Measurements from ENCODE around the gene SERPINB2. TPM values are rescaled to one million over a fixed set of nuclear protein-coding genes. Genes with fewer than 3 reads are reported as not detected.
"Not testable (repeated sequence)": the region's sequence is repeated elsewhere in the genome, so short reads cannot be mapped to it uniquely, and the experiment has no call there.

SERPINB2 gene
- total RNA-seq, 1 donor: 0.72 TPM

DNA sequence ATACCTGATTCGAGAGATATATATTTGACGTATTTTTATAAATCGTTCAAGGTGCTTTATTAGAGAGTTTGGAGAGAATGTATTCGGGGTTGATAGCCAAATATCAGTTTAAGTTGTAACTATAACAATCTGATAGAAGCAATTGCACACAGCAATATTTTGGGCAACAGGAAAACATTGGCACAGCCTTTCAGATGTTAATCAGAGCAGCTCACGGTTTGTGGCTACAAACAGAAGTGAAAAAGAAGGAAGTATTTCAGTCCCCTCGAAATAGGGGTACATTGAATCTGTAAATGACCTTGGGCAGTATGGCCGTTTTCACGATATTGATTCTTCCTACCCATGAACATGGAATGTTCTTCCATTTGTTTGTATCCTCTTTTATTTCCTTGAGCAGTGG, 40.8 kb downstream of the SERPINB2 start:
- no peaks in the 10 kb centered on the region for H3K36me3 ChIP-seq (ENCODE audit: insufficient read depth, low read length)
- H3K27me3 ChIP-seq (ENCODE audit: insufficient read depth, low read length): peaks cover 15% of the 10 kb centered on the region
- H3K79me2 ChIP-seq (ENCODE audit: insufficient read depth, low read length): no peaks in the 10 kb centered on the region
- H3K27ac ChIP-seq (ENCODE audit: low read depth, low read length): no peak overlapping the region
- TF ChIP-seq, protein P1, sequence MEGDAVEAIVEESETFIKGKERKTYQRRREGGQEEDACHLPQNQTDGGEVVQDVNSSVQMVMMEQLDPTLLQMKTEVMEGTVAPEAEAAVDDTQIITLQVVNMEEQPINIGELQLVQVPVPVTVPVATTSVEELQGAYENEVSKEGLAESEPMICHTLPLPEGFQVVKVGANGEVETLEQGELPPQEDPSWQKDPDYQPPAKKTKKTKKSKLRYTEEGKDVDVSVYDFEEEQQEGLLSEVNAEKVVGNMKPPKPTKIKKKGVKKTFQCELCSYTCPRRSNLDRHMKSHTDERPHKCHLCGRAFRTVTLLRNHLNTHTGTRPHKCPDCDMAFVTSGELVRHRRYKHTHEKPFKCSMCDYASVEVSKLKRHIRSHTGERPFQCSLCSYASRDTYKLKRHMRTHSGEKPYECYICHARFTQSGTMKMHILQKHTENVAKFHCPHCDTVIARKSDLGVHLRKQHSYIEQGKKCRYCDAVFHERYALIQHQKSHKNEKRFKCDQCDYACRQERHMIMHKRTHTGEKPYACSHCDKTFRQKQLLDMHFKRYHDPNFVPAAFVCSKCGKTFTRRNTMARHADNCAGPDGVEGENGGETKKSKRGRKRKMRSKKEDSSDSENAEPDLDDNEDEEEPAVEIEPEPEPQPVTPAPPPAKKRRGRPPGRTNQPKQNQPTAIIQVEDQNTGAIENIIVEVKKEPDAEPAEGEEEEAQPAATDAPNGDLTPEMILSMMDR (IDR thresholded peaks at IDR 0.05; ENCODE audit: extremely low read depth, low read depth, low read length): no peak
- H2AFZ ChIP-seq (ENCODE audit: low read length): no peak overlapping the region
- no peak for DNase-seq (ENCODE audit: insufficient read length, low spot score, missing footprints)
- no peak overlapping the region for H3K4me2 ChIP-seq (ENCODE audit: insufficient read depth, low read length)
- no peaks in the 10 kb centered on the region for H3K9me3 ChIP-seq (ENCODE audit: low read depth, low read length)
- no peaks in the 10 kb centered on the region for H4K20me1 ChIP-seq (ENCODE audit: insufficient read depth, low read length)
- H3K4me1 ChIP-seq (ENCODE audit: insufficient read depth, low read length): no peaks in the 10 kb centered on the region
- H3K4me3 ChIP-seq (ENCODE audit: insufficient read depth, low read length): no peak overlapping the region

DNA sequence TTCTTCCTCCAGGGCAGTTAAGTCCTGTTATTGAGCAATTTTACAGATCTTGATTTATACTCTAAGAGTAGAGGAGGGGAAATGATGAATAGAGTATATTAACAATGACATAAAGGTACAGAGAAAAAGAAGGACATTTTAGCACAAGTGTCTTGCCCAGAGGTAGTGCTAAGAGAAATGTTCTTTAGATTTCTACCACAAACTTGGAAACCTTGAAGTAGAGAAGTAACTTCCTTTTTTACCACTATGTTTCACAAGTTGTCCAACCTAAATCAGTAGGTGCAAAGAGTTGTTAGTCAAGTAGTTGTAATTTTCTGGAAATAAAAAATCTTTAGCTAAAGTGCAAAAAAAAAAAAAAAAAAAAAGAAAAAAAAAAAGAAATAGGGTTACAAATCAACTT, 41.9 kb downstream of the SERPINB2 start:
- H4K20me1 ChIP-seq (ENCODE audit: insufficient read depth, low read length); H3K36me3 ChIP-seq (ENCODE audit: insufficient read depth, low read length); H3K79me2 ChIP-seq (ENCODE audit: insufficient read depth, low read length); H2AFZ ChIP-seq (ENCODE audit: low read length); DNase-seq (ENCODE audit: insufficient read length, low spot score, missing footprints); H3K4me3 ChIP-seq (ENCODE audit: insufficient read depth, low read length); H3K4me1 ChIP-seq (ENCODE audit: insufficient read depth, low read length); H3K9me3 ChIP-seq (ENCODE audit: low read depth, low read length); H3K4me2 ChIP-seq (ENCODE audit: insufficient read depth, low read length); H3K27ac ChIP-seq (ENCODE audit: low read depth, low read length): not testable (repeated sequence)
- H3K27me3 ChIP-seq (ENCODE audit: insufficient read depth, low read length): peaks cover 18% of the 10 kb centered on the region

DNA sequence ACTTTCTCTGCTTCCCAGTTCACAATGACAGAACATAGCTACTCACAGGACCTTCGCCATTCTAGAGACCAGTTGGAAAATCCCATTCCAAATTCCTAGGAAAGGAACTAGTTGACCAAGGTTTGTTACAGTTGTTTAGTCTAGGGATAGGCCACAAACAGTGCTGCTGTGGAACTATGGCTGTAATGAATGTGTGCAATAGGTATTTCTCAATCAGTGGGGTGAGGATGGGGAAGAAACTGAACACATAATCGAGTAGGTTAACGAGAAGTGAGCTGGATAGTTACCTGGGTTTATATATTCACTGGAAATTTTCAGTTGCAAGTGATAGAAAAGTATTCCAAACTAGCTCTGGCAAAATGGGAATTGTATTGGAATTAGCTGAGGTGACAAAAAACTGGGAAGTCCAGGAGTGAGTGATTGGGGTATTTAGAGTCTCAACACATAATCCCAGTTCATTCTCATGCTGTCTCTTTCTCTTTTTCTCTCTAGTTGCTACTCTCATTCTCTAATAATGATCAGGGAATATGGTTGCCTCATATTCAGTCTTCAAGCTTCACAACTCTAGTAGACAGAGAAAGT, 43.4 kb downstream of the SERPINB2 start:
- no peaks in the 10 kb centered on the region for H3K36me3 ChIP-seq (ENCODE audit: insufficient read depth, low read length)
- peaks cover 21% of the 10 kb centered on the region for H3K27me3 ChIP-seq (ENCODE audit: insufficient read depth, low read length)
- DNase-seq (ENCODE audit: insufficient read length, low spot score, missing footprints): no peak
- H3K4me2 ChIP-seq (ENCODE audit: insufficient read depth, low read length): no peak overlapping the region
- no peak overlapping the region for H3K27ac ChIP-seq (ENCODE audit: low read depth, low read length)
- no peak overlapping the region for H3K4me3 ChIP-seq (ENCODE audit: insufficient read depth, low read length)
- H2AFZ ChIP-seq (ENCODE audit: low read length): no peak overlapping the region
- H3K4me1 ChIP-seq (ENCODE audit: insufficient read depth, low read length): no peaks in the 10 kb centered on the region
- H4K20me1 ChIP-seq (ENCODE audit: insufficient read depth, low read length): no peaks in the 10 kb centered on the region
- no peaks in the 10 kb centered on the region for H3K9me3 ChIP-seq (ENCODE audit: low read depth, low read length)
- TF ChIP-seq, protein P1 (IDR thresholded peaks at IDR 0.05; ENCODE audit: extremely low read depth, low read depth, low read length): no peak
- H3K79me2 ChIP-seq (ENCODE audit: insufficient read depth, low read length): no peaks in the 10 kb centered on the region

DNA sequence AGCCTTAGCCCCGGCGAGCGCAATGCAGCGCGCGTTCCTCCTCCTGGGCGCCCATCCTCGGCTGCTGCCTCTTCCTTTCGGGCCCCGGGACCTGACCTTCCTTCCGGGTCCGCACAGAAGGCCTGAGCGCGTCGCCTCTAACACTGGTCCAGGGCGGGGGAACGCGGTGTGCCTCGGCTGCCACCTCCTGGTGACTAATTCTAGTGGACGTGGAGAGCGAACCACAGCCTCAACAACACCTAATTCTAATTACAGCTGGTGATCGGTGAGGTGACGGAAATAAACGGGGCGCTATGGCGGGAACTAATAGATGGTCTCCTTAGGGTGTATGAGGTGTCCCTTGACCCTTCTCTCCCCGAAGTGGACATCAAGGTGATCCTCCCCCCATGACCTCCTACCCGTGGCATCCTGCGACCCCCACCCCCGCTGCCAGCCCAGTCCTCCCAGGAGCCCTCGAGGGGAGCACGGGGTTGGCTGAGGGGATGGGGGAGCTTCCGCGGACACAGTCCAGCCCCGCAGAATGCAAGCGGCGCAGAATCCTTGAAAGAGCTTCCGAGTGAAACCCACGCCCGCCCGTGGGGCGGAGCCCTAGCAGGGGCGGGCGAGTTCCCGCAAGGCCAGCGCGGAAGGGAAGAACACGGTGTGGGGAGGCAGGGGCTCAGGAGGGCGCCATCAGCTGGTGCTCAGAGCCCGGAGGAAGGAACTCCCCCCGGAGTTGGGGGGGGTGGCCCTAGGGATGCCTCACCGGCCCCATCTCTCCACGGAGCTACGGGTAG, 48.8 kb downstream of the SERPINB2 start:
- DNase-seq (ENCODE audit: insufficient read length, low spot score, missing footprints): peak; percentile 94
- Histone ChIP-seq H3K4me2 (ENCODE audit: insufficient read depth, low read length) (peak overlapping the region; percentile 89), H3K36me3 (ENCODE audit: insufficient read depth, low read length) (no peaks in the 10 kb centered on the region), H3K4me1 (ENCODE audit: insufficient read depth, low read length) (peaks cover 5% of the 10 kb centered on the region), H3K9me3 (ENCODE audit: low read depth, low read length) (no peaks in the 10 kb centered on the region), H3K27ac (ENCODE audit: low read depth, low read length) (no peak overlapping the region), H3K79me2 (ENCODE audit: insufficient read depth, low read length) (no peaks in the 10 kb centered on the region), H2AFZ (ENCODE audit: low read length) (peak overlapping the region; percentile 80), H3K27me3 (ENCODE audit: insufficient read depth, low read length) (peaks cover 32% of the 10 kb centered on the region), H4K20me1 (ENCODE audit: insufficient read depth, low read length) (no peaks in the 10 kb centered on the region), H3K4me3 (ENCODE audit: insufficient read depth, low read length) (peak overlapping the region; percentile 76)
- TF ChIP-seq, protein P1 (IDR thresholded peaks at IDR 0.05; ENCODE audit: extremely low read depth, low read depth, low read length): peak; percentile 62
